ENCODE data around the gene VASP. TPM values are rescaled to one million over a fixed set of nuclear protein-coding genes. Genes with fewer than 3 reads are reported as not detected.

Gene VASP
- total and polyA plus RNA-seq, 8 donors, result 12.5 to 49.3 (median 29.3) TPM

DNA sequence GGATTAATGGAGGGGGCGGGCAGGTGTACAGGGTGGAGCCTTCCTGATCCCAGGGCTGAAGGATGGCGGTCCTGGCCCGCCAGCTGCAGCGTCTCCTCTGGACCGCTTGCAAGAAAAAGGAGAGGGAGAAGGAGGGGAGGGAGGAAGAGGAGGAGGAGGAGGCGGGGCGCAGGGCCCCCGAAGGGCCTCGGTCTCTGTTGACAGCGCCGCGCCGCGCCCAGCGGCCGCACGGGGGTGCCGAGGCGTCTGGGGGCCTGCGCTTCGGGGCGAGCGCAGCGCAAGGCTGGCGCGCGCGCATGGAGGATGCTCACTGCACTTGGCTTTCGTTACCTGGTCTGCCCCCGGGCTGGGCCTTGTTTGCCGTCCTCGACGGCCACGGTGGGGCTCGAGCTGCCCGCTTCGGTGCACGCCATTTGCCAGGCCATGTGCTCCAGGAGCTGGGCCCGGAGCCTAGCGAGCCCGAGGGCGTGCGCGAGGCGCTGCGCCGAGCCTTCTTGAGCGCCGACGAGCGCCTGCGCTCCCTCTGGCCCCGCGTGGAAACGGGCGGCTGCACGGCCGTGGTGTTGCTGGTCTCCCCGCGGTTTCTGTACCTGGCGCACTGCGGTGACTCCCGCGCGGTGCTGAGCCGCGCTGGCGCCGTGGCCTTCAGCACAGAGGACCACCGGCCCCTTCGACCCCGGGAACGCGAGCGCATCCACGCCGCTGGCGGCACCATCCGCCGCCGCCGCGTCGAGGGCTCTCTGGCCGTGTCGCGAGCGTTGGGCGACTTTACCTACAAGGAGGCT is 8.7 kb upstream of the VASP start, which contains the start of gene PPM1N:
Gene PPM1N (plus strand): TSS at position 33 of the 785 bp plus-strand sequence. CDS start 30 bp downstream, at position 63.
- H3K27me3 ChIP-seq, result peaks cover 0 to 4% (median 0%) of the 10 kb centered on the region in 4 donors
- DNase-seq (peak in 2 of 6 donors; percentile 71), FAIRE-seq (no peak), ATAC-seq (peak in 1 of 4 donors; percentile 7)
- no peak within 1 kb of the TSS for H3K27ac ChIP-seq
- no peaks in the 10 kb centered on the region for H3K36me3 ChIP-seq
- peak within 1 kb of the TSS in 2 of 4 donors; percentile 57 to 80 for H3K4me3 ChIP-seq
- peaks cover 0 to 7% (median 7%) of the 10 kb centered on the region in 3 donors for H3K4me1 ChIP-seq
- intact Hi-C loops (cut with DNase I), result no loop called here
- 4 to 5% methylated on average over 76 to 89 of the region's 89 CpGs for WGBS, 2 donors
- H3K9me3 ChIP-seq, result no peaks in the 10 kb centered on the region
- TF ChIP-seq, protein P1, sequence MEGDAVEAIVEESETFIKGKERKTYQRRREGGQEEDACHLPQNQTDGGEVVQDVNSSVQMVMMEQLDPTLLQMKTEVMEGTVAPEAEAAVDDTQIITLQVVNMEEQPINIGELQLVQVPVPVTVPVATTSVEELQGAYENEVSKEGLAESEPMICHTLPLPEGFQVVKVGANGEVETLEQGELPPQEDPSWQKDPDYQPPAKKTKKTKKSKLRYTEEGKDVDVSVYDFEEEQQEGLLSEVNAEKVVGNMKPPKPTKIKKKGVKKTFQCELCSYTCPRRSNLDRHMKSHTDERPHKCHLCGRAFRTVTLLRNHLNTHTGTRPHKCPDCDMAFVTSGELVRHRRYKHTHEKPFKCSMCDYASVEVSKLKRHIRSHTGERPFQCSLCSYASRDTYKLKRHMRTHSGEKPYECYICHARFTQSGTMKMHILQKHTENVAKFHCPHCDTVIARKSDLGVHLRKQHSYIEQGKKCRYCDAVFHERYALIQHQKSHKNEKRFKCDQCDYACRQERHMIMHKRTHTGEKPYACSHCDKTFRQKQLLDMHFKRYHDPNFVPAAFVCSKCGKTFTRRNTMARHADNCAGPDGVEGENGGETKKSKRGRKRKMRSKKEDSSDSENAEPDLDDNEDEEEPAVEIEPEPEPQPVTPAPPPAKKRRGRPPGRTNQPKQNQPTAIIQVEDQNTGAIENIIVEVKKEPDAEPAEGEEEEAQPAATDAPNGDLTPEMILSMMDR (IDR thresholded peaks at IDR 0.05), result no peak

DNA sequence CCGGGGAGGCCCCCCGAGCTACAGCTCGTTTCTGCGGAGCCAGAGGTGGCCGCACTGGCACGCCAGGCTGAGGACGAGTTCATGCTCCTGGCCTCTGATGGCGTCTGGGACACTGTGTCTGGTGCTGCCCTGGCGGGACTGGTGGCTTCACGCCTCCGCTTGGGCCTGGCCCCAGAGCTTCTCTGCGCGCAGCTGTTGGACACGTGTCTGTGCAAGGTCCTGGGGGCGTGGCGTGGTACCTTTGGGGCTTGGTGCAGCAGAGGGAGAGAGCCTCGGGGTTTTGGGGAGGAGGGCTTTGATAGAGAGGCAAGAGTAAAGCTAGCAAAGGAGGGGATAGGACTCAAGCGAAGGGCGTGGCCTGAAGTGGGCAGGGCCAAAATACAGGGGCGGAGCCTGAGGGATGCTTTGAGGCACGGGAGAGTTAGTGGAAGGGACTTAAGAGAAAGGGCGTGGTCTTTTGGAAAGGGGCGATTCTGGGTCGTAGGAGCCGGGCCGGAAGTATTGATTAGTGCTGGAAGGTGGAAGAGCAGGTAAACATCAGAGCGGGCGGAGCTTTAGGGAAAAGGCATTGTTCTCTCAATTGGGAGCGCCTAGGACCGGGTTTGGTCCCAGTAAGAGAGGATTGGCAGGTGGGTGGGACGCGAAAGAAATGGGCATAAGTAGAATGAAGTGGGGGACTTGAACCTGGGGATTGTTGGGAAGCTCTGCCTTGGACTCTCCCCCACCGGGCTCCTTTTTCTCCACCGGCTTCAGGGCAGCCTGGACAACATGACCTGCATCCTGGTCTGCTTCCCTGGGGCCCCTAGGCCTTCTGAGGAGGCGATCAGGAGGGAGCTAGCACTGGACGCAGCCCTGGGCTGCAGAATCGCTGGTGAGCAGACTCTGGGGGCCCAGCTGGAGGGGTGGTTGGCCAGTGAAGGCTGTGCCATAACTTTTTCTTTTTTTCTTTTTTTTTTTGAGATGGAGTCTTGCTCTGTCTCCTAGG is 7.8 kb upstream of the VASP start:
- WGBS, 2 donors, result 10 to 15% methylated on average over 37 of the region's 37 CpGs
- H3K36me3 ChIP-seq, result no peaks in the 10 kb centered on the region
- no peaks in the 10 kb centered on the region for H3K9me3 ChIP-seq
- ATAC-seq, result peak in 2 of 4 donors; percentile 13 to 17
- H3K27ac ChIP-seq, result no peak overlapping the region
- DNase-seq, result peak in 4 of 6 donors; percentile 45 to 82 (median 62)
- intact Hi-C loops (cut with DNase I), result no loop called here
- TF ChIP-seq, protein P1 (IDR thresholded peaks at IDR 0.05), result no peak
- FAIRE-seq, result no peak
- peaks cover 0 to 7% (median 7%) of the 10 kb centered on the region in 3 donors for H3K4me1 ChIP-seq
- H3K4me3 ChIP-seq, result peak overlapping the region in 1 of 4 donors; percentile 26
- peaks cover 0 to 4% (median 0%) of the 10 kb centered on the region in 4 donors for H3K27me3 ChIP-seq

DNA sequence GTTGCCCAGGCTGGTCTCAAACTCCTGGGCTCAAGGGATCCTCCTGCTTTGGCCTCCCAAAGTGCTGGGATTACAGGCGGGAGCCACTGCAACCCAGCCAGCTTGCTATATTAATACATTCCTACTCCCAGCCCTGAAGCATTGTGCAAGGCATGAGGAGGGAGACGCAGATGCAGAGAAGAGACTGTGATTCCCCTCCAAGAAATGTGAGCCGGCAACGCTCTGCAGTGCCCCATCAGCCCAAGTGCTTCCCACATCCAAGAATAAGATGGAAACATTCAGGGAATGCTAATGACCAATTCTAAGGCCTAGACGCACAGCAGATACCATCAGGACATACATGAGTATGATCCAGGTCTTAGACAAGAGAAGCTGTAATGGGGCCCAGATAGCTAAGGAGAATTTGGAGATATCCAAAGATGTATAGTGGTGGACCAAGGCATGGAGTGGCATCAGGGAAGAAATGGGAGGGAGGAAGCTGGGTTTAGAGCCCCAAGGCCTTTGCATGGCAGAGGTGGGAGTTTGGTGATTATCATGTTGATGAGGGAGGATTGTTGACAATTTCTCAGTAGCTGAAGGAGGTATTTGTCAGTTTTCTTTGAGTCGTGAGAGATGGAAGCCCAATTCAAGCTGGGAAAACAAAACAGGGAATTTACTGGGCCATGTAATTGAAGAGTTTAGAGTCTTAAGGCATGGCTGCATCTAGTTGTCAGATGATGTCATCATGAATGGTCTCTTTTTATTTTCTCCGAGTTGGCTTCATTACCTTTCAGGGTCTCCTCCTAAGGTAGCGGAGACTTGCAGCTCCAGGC is 6.2 kb upstream of the VASP start:
- intact Hi-C loops (cut with DNase I), result no loop called here
- FAIRE-seq, result no peak
- ATAC-seq, result no peak
- no peaks in the 10 kb centered on the region for H3K9me3 ChIP-seq
- no peak for DNase-seq
- no peaks in the 10 kb centered on the region for H3K36me3 ChIP-seq
- no peak overlapping the region for H3K27ac ChIP-seq
- peaks cover 4 to 10% (median 8%) of the 10 kb centered on the region in 3 donors for H3K4me1 ChIP-seq
- WGBS, 2 donors, result 76 to 84% methylated on average over 8 of the region's 8 CpGs
- no peaks in the 10 kb centered on the region for H3K27me3 ChIP-seq
- TF ChIP-seq, protein P1 (IDR thresholded peaks at IDR 0.05), result no peak
- no peak overlapping the region for H3K4me3 ChIP-seq

DNA sequence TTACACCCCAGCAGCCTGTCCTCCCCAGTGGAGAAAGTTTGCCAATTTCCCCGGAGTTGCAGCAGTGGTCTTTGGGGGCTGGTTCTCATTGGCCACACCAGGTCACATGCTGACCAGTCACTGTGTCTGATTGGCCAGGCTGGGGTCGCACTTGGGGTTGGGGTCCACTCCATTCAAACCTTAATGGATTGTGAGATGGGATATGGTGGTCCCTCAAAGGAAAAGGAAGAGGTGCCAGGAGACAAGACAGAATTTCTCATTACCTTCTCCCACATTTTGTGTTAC is 5.6 kb upstream of the VASP start:
- Histone ChIP-seq H3K9me3 (no peaks in the 10 kb centered on the region), H3K36me3 (no peaks in the 10 kb centered on the region), H3K4me1 (peaks cover 0 to 10% (median 9%) of the 10 kb centered on the region in 3 donors), H3K4me3 (no peak overlapping the region), H3K27me3 (no peaks in the 10 kb centered on the region), H3K27ac (no peak overlapping the region)
- intact Hi-C loops (cut with DNase I), result no loop called here
- DNase-seq (no peak), ATAC-seq (no peak), FAIRE-seq (no peak)
- TF ChIP-seq, protein P1 (IDR thresholded peaks at IDR 0.05), result no peak
- 44 to 55% methylated on average over 2 of the region's 2 CpGs for WGBS, 2 donors

Data from pancreas (tissue), 10 donors.